Ectodermal cell (in vitro differentiated cells): ENCODE measurements around the gene CELF2.
"Not testable (repeated sequence)": the region's sequence is repeated elsewhere in the genome, so short reads cannot be mapped to it uniquely, and the experiment has no call there.

Experiments used
- H3K27ac ChIP-seq: 2 replicates; pipeline ENCODE4 v1.7.0; 2013; ENCODE audit warnings: mild to moderate bottlenecking, low read depth, low read length; ENCODE audit not compliant: insufficient read depth, poor library complexity, severe bottlenecking
- H3K27me3 ChIP-seq: 2 replicates; pipeline ENCODE4 v1.7.0; 2013; ENCODE audit warnings: mild to moderate bottlenecking, low read length; ENCODE audit not compliant: insufficient read depth, control insufficient read depth, poor library complexity, severe bottlenecking
- H3K36me3 ChIP-seq: one replicate; pipeline ENCODE4 v1.7.0; 2013; ENCODE audit warnings: low read length; ENCODE audit not compliant: control insufficient read depth, insufficient read depth
- H3K4me1 ChIP-seq: one replicate; pipeline ENCODE4 v1.7.0; 2013; ENCODE audit warnings: low read length; ENCODE audit not compliant: control insufficient read depth, insufficient read depth
- H3K4me3 ChIP-seq: 2 replicates; pipeline ENCODE4 v1.7.0; 2013; ENCODE audit warnings: low read depth, low read length, control low read depth; ENCODE audit not compliant: insufficient read depth
- H3K9me3 ChIP-seq: 2 replicates; pipeline ENCODE4 v1.7.0; 2013; ENCODE audit warnings: mild to moderate bottlenecking, low read length, moderate library complexity; ENCODE audit not compliant: control insufficient read depth
- WGBS, 2 experiments: methylation state at CpG; one replicate each; pipeline ENCODE4 v1.1.7; 2013; ENCODE audit warnings: missing lambda C conversion rate in 2 of 2; 5-methylcytosine and 5-hydroxymethylcytosine counted together

The CELF2 gene

DNA sequence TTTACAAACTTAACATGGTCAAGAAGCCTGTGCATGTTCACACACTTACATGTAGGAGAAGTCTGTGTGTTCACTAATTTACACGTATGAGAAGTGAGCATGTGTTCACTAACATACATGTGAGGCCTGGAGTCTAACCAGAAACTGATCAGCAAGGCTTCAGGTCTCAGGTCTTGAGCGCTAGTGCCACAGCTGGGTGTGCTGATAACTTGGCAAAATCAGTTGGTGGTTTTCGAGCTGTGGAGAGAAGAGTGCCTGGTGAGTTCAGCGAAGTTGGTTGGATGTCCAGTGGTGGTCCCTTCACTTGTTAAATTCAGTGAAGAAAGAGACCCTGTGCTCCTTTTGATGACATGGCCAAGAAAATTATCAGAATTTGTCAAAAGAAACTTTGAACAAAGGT is 98.7 kb downstream of the CELF2 start:
- H3K27me3 ChIP-seq = no peaks in the 10 kb centered on the region
- H3K36me3 ChIP-seq = no peaks in the 10 kb centered on the region
- no peak overlapping the region for H3K27ac ChIP-seq
- H3K9me3 ChIP-seq = no peaks in the 10 kb centered on the region
- no peak overlapping the region for H3K4me3 ChIP-seq
- WGBS, 2 experiments = 97% methylated on average over 4 of the region's 4 CpGs
- H3K4me1 ChIP-seq = peaks cover 5% of the 10 kb centered on the region

DNA sequence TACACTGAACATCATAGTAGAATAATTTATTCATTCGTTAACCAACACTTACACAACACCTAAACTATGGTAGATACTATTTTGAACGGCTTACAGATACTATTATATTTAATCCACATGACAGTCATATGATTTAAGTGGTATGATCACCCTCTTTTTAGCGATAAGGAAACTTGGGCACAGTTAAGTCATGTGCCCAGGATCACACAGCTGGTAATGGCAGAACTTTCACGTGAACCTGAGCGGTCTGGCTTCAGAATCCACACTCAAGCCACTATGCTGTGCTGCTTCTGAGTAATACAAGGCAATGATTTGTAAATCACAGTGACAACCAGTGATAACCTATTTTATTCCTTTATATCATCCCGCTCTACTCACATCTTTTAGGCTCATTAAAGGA is 99.1 kb downstream of the CELF2 start:
- H3K36me3 ChIP-seq = no peaks in the 10 kb centered on the region
- no peaks in the 10 kb centered on the region for H3K9me3 ChIP-seq
- H3K4me1 ChIP-seq = peaks cover 5% of the 10 kb centered on the region
- WGBS, 2 experiments = 79 to 87% methylated on average over 3 to 6 of the region's 6 CpGs
- H3K27ac ChIP-seq = no peak overlapping the region
- H3K4me3 ChIP-seq = no peak overlapping the region
- H3K27me3 ChIP-seq = no peaks in the 10 kb centered on the region

DNA sequence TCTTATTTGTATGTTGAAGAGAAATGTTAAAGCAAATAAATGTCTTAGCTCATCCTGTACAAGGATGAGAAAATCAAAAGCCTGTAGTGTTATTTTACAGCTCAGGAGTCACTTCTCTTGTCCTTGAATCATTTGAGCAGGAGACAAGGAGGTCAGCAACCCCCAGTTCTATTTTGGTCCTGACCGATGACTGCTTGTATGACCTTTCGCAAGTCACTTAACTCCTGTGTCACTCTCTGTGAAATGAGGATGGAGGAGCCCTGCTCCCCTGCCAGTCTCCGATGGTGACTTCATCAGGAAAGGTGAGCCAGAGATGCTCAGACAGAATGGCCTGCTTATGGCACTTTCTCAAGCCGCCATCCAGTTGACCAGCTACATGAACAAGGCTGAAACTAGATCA is 101.0 kb downstream of the CELF2 start:
- Histone ChIP-seq H3K4me3 (no peak overlapping the region), H3K27ac (no peak overlapping the region), H3K9me3 (no peaks in the 10 kb centered on the region), H3K4me1 (peaks cover 5% of the 10 kb centered on the region), H3K27me3 (no peaks in the 10 kb centered on the region), H3K36me3 (no peaks in the 10 kb centered on the region)
- WGBS, 2 experiments = 96% methylated on average over 4 of the region's 4 CpGs

DNA sequence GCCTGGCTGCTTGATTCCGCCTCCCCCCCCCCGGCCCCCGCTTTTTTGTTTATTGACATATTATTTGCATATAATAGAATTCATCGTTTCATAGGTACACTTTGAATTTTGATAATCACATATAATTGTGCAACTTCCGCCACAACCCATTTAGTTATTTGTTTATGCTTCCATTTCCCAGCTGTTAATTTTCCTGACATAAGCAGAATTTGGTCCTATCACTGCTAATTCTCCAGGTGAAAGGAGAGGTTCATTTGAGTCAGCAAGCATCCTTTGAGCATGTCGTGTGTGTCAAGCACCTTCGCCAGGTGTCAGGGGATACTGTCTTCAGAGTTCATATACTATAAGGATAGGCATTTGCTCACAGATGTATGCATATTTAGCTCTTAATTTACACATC is 102.2 kb downstream of the CELF2 start:
- peaks cover 5% of the 10 kb centered on the region for H3K4me1 ChIP-seq
- H3K9me3 ChIP-seq = no peaks in the 10 kb centered on the region
- H3K4me3 ChIP-seq = no peak overlapping the region
- 93% methylated on average over 3 to 4 of the region's 7 CpGs for WGBS, 2 experiments
- H3K27me3 ChIP-seq = no peaks in the 10 kb centered on the region
- H3K27ac ChIP-seq = no peak overlapping the region
- no peaks in the 10 kb centered on the region for H3K36me3 ChIP-seq

DNA sequence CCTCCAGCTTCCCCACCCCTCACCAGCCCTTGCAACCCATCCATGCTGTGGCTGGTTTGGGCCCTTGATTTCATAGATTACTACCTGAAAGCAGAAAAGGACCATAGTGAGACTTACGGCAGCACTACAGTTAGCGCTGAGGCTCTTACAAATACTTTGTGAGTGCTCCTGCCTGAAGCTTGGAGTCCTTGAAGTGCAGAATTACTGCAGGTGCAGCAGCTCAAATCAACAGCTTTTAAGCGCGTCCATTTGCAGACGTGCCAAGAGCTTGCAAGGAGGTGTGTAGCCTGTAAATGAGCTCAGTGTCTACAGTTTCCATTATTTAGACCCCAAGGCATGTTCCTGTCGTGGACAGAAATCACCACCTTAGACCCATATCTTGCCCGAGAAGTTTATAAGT is 103.0 kb downstream of the CELF2 start:
- Histone ChIP-seq H3K9me3 (no peaks in the 10 kb centered on the region), H3K27ac (no peak overlapping the region), H3K27me3 (no peaks in the 10 kb centered on the region), H3K4me3 (no peak overlapping the region), H3K36me3 (no peaks in the 10 kb centered on the region), H3K4me1 (no peaks in the 10 kb centered on the region)
- WGBS, 2 experiments = 92 to 95% methylated on average over 7 of the region's 7 CpGs

DNA sequence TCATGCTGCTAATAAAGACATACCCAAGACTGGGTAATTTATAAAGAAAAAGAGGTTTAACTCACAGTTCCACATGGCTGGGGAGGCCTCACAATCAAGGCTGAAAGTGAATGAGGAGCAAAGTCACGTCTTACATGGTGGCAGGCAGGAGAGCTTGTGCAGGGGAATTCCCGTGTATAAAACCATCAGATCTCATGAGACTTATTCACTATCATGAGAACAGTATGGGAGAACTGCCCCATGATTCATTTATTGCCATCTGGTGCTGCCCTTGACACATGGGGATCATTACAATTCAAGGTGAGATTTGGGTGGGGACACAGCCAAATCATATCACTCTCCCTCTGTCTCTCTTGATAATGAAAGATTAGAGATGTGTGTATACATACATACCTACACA is 106.2 kb downstream of the CELF2 start:
- not testable (repeated sequence) for H3K27ac ChIP-seq, H3K27me3 ChIP-seq, H3K4me3 ChIP-seq, H3K9me3 ChIP-seq, H3K4me1 ChIP-seq, H3K36me3 ChIP-seq
- 64 to 72% methylated on average over 2 of the region's 2 CpGs for WGBS, 2 experiments

DNA sequence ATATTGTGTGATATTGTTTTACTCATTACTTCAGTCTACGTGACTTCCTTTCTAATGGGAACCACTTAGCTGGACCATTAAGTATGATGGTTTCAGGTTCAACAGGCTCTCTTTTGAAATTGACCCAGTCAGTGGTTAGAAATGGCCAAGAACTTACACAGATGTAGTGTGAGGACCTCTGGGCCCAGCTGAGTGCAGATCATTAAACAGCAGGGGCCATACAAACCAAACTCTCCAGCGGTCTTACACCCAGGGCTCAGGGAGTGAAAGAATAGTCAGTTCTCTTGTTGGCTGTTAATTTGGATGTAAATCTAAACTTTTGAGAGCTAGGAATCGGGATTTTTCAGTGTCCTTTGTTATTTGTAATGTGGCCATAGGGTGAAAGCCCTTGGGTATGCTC is 107.3 kb downstream of the CELF2 start:
- Histone ChIP-seq H3K36me3 (no peaks in the 10 kb centered on the region), H3K4me3 (no peak overlapping the region), H3K27me3 (no peaks in the 10 kb centered on the region), H3K4me1 (no peaks in the 10 kb centered on the region), H3K9me3 (no peaks in the 10 kb centered on the region), H3K27ac (no peak overlapping the region)
- 40 to 48% methylated on average over 3 of the region's 3 CpGs for WGBS, 2 experiments

DNA sequence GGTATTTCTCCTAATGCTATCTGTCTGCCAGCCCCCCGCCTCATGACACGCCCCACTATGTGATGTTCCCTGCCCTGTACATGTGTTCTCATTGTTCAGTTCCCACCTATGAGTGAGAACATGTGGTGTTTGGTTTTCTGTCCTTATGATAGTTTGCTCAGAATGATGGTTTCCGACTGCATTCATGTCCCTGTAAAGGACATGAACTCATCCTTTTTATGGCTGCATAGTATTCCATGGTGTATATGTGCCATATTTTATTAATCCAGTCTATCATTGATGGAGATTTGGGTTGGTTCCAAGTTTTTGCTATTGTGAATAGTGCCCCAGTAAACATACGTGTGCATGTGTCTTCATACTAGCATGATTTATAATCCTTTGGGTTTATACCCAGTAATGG is 109.3 kb downstream of the CELF2 start:
- H3K27ac ChIP-seq, H3K27me3 ChIP-seq, H3K9me3 ChIP-seq, H3K4me1 ChIP-seq, H3K4me3 ChIP-seq, H3K36me3 ChIP-seq: not testable (repeated sequence)
- 94 to 95% methylated on average over 4 of the region's 4 CpGs for WGBS, 2 experiments

DNA sequence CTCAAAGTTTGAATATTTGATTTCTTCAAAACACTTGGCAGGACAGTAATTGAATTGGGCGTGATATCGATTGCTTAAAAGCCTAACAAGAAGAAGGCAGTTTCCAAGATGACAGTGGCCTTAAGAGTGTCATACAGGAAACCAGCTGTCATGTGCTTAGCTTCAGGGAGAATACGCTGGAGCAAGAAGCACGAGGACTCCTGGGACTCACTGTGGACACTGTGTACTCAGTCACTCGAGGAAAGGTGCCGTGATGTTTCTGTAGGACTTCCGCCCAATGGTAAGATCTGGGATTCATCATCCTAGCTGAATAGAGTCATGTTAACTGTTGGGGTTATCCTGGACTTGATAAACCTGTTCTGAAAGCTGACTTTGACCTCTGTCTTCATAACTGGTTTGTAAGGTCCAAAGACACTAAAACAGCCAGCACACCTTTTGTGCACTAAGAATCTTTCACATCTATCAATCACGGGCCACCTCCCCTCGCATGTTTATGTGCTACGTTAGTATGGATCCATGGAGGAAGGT is 113.5 kb downstream of the CELF2 start:
- H3K9me3 ChIP-seq = no peaks in the 10 kb centered on the region
- WGBS, 2 experiments = 96 to 98% methylated on average over 10 of the region's 10 CpGs
- no peak overlapping the region for H3K4me3 ChIP-seq
- H3K27me3 ChIP-seq = no peaks in the 10 kb centered on the region
- no peak overlapping the region for H3K27ac ChIP-seq
- no peaks in the 10 kb centered on the region for H3K36me3 ChIP-seq
- peaks cover 8% of the 10 kb centered on the region for H3K4me1 ChIP-seq

DNA sequence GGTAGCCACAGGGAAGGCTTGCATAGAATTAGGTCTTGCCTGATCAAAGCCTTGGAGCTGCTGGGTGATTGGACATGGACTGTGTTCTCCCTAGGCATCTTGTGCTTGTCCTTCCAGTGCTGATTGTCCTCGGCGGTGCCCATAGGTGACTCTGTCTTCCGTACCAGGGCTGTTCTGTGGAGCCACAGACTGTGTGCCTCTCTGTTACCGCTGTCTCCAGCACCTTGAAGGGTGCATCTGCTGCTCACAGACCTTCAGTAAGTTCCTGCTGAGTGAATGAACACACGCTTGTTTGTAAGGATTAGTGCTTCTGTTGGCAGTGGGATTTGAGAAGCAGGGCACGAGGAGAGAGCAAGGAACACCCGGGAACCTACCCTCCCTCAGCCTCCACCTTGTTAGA is 116.7 kb downstream of the CELF2 start:
- no peaks in the 10 kb centered on the region for H3K9me3 ChIP-seq
- no peak overlapping the region for H3K4me3 ChIP-seq
- no peaks in the 10 kb centered on the region for H3K27me3 ChIP-seq
- peaks cover 8% of the 10 kb centered on the region for H3K4me1 ChIP-seq
- H3K36me3 ChIP-seq = no peaks in the 10 kb centered on the region
- H3K27ac ChIP-seq = no peak overlapping the region
- 79 to 83% methylated on average over 7 of the region's 7 CpGs for WGBS, 2 experiments

DNA sequence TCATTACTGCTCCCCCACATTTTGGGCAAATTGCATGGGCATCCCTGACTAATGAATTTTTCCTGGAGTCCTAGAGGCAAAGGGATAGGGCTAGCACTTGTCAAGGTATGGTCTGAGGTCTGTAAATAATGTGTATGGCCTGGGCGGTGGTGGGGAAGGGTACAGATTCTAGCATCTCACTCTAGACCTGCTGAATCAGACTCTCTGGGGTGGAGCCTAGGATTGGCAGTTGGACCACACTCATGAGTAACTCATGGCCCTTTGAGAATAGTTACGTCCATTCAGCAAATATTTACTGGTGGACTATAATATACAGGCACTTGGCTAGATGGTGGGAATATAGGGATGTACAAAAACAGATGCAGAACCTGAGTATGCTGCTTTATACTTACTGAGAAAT is 118.0 kb downstream of the CELF2 start:
- no peaks in the 10 kb centered on the region for H3K9me3 ChIP-seq
- H3K36me3 ChIP-seq = no peaks in the 10 kb centered on the region
- H3K27ac ChIP-seq = no peak overlapping the region
- peaks cover 8% of the 10 kb centered on the region for H3K4me1 ChIP-seq
- WGBS, 2 experiments = 97 to 100% methylated on average over 2 of the region's 2 CpGs
- H3K27me3 ChIP-seq = no peaks in the 10 kb centered on the region
- no peak overlapping the region for H3K4me3 ChIP-seq
